ENCODE results near the gene SMYD3. TPM values are rescaled to one million over a fixed set of nuclear protein-coding genes. Genes with fewer than 3 reads are reported as not detected.

Gene SMYD3
- total and polyA plus RNA-seq, 2 donors (not counting 1 experiment from before 2014, with no cell fraction given) = 9.7 to 37.2 TPM

DNA sequence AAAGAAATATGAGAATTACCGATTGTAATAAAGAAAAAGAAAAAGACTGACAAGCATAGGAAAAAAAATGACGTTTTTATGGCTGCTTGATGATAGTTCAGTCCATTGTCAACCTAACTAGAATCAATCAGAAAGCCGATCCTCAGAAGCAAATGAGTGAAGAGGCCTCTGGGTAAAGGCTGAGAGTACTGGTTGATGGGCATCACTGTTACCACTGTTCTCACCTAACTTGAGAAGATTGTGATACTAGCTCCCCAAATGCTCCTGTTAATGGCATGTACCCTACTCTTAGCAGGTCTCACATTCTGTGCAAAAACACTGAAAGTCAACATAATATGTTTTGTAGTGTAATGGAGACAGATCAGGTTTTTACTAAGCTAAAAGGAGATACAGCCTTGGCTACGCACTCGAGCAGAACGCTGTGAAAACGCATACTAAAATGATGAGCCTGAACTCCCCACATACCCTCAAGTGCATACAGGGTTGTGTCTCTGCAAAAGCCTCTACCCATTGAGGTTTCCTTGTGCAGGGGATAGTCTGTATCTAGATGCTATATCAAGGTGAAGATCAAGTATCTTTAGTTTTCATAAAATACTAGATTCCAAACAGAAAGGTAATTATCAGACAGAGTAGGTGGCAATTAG lies 554.6 kb downstream of the SMYD3 start:
- DNase-seq (peak; percentile 11), ATAC-seq (ENCODE audit: low read depth) (no peak)
- WGBS (ENCODE audit: insufficient coverage) = no CpG with 5 or more reads among the region's 7 CpGs
- no peaks in the 10 kb centered on the region for H4K20me1 ChIP-seq (ENCODE audit: control insufficient read depth, insufficient read depth, low read length, poor library complexity, severe bottlenecking)
- peak overlapping the region; percentile 75 for H3K4me2 ChIP-seq (replicated peaks; ENCODE audit: low read depth, low read length, poor library complexity, severe bottlenecking)
- peak overlapping the region; percentile 80 for H2AFZ ChIP-seq (ENCODE audit: insufficient read depth, low read depth, low read length, poor library complexity, severe bottlenecking)
- peak overlapping the region; percentile 86 to 91 for H3K27ac ChIP-seq (ENCODE audit: low read length in 2 of 2)
- Mint-ChIP-seq H3K27me3 (no peaks in the 10 kb centered on the region), H3K4me3 (peak overlapping the region; percentile 86), H3K27ac (peak overlapping the region; percentile 95), H3K9me3 (ENCODE audit: insufficient read depth) (no peaks in the 10 kb centered on the region), H3K4me1 (peaks cover 40% of the 10 kb centered on the region)
- no peaks in the 10 kb centered on the region for H3K27me3 ChIP-seq (replicated peaks in 1 of 4; ENCODE audit: control extremely low read depth in 1 of 4, control insufficient read depth in 3 of 4, insufficient read depth in 4 of 4, low read length in 3 of 4)
- intact Hi-C loops (cut with micrococcal nuclease) = no loop called here
- H3K79me2 ChIP-seq (ENCODE audit: control insufficient read depth, insufficient read depth, low read length) = no peaks in the 10 kb centered on the region
- no peak for TF ChIP-seq EZH2 (IDR thresholded peaks at IDR 0.05; ENCODE audit: borderline replicate concordance, insufficient read depth, low read depth, low read length, poor library complexity, severe bottlenecking)
- TF ChIP-seq, protein P1, sequence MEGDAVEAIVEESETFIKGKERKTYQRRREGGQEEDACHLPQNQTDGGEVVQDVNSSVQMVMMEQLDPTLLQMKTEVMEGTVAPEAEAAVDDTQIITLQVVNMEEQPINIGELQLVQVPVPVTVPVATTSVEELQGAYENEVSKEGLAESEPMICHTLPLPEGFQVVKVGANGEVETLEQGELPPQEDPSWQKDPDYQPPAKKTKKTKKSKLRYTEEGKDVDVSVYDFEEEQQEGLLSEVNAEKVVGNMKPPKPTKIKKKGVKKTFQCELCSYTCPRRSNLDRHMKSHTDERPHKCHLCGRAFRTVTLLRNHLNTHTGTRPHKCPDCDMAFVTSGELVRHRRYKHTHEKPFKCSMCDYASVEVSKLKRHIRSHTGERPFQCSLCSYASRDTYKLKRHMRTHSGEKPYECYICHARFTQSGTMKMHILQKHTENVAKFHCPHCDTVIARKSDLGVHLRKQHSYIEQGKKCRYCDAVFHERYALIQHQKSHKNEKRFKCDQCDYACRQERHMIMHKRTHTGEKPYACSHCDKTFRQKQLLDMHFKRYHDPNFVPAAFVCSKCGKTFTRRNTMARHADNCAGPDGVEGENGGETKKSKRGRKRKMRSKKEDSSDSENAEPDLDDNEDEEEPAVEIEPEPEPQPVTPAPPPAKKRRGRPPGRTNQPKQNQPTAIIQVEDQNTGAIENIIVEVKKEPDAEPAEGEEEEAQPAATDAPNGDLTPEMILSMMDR (IDR thresholded peaks at IDR 0.05) = no peak
- ChIA-PET CTCF (interaction anchor here (0.7 to 1.7 kb wide), 2 partner anchors 51 to 796 kb away, joined by 3 to 4 read pairs; no protein-coding TSS in a partner anchor), POLR2A (no interaction called here)
- peak overlapping the region; percentile 15 for H3K9ac ChIP-seq (ENCODE audit: low read length)
- peak overlapping the region in 1 of 5 experiments; percentile 66 for H3K4me3 ChIP-seq (ENCODE audit: control extremely low read depth in 1 of 5, extremely low read depth in 1 of 5, insufficient read depth in 1 of 5, low read depth in 2 of 5, low read length in 4 of 5)
- H3K4me1 ChIP-seq (ENCODE audit: control insufficient read depth in 2 of 2, insufficient read depth in 2 of 2, low read length in 2 of 2) = peaks cover 25 to 34% of the 10 kb centered on the region in 2 donors
- no peaks in the 10 kb centered on the region for H3K36me3 ChIP-seq (replicated peaks in 1 of 2; ENCODE audit: control extremely low read depth in 1 of 2, control insufficient read depth in 1 of 2, extremely low read depth in 1 of 2, insufficient read depth in 2 of 2, low read length in 1 of 2)
- H3K9me3 ChIP-seq (ENCODE audit: control extremely low read depth in 1 of 3, control insufficient read depth in 2 of 3, insufficient read depth in 1 of 3, low read length in 2 of 3) = peaks cover 0 to 5% (median 0%) of the 10 kb centered on the region in 3 donors

DNA sequence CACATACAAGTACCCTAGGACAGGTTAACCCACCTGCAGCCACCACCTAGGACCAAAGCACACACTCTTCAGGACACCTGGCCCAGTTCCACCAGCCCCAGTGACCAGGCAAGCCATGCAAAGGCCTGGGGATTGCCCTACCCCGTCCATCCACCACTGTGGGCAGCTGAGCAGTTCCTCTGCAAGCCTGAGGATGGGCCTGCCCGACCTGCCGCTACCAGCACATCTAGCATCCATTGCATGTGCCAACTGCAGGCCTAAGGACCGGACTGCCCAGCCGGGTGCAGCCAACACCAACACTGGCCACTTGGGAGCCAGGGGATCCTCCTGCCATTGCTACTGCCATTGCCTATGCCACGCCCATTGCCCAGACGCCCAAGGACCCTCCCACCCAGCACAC lies 558.3 kb downstream of the SMYD3 start:
- H4K20me1 ChIP-seq (ENCODE audit: control insufficient read depth, insufficient read depth, low read length, poor library complexity, severe bottlenecking) = no peaks in the 10 kb centered on the region
- 92% methylated on average over 7 of the region's 7 CpGs for WGBS (ENCODE audit: insufficient coverage)
- no peak overlapping the region for H3K4me3 ChIP-seq (ENCODE audit: control extremely low read depth in 1 of 5, extremely low read depth in 1 of 5, insufficient read depth in 1 of 5, low read depth in 2 of 5, low read length in 4 of 5)
- H3K27ac ChIP-seq (ENCODE audit: low read length in 2 of 2) = no peak overlapping the region
- H3K27me3 ChIP-seq (replicated peaks in 1 of 4; ENCODE audit: control extremely low read depth in 1 of 4, control insufficient read depth in 3 of 4, insufficient read depth in 4 of 4, low read length in 3 of 4) = no peaks in the 10 kb centered on the region
- ChIA-PET CTCF (no interaction called here), POLR2A (no interaction called here)
- no peak overlapping the region for H3K27ac Mint-ChIP-seq
- intact Hi-C loops (cut with micrococcal nuclease) = no loop called here
- H3K9me3 Mint-ChIP-seq (ENCODE audit: insufficient read depth) = peaks cover 9% of the 10 kb centered on the region
- ATAC-seq (ENCODE audit: low read depth) (no peak), DNase-seq (no peak)
- peaks cover 8 to 10% of the 10 kb centered on the region in 2 donors for H3K4me1 ChIP-seq (ENCODE audit: control insufficient read depth in 2 of 2, insufficient read depth in 2 of 2, low read length in 2 of 2)
- H3K9ac ChIP-seq (ENCODE audit: low read length) = no peak overlapping the region
- H2AFZ ChIP-seq (ENCODE audit: insufficient read depth, low read depth, low read length, poor library complexity, severe bottlenecking) = no peak overlapping the region
- no peaks in the 10 kb centered on the region for H3K36me3 ChIP-seq (replicated peaks in 1 of 2; ENCODE audit: control extremely low read depth in 1 of 2, control insufficient read depth in 1 of 2, extremely low read depth in 1 of 2, insufficient read depth in 2 of 2, low read length in 1 of 2)
- H3K4me2 ChIP-seq (replicated peaks; ENCODE audit: low read depth, low read length, poor library complexity, severe bottlenecking) = no peak overlapping the region
- H3K4me3 Mint-ChIP-seq = no peak overlapping the region
- TF ChIP-seq, protein P1 (IDR thresholded peaks at IDR 0.05) = no peak
- TF ChIP-seq EZH2 (IDR thresholded peaks at IDR 0.05; ENCODE audit: borderline replicate concordance, insufficient read depth, low read depth, low read length, poor library complexity, severe bottlenecking) = no peak
- peaks cover 0 to 3% (median 2%) of the 10 kb centered on the region in 3 donors for H3K9me3 ChIP-seq (ENCODE audit: control extremely low read depth in 1 of 3, control insufficient read depth in 2 of 3, insufficient read depth in 1 of 3, low read length in 2 of 3)
- H3K27me3 Mint-ChIP-seq = no peaks in the 10 kb centered on the region
- no peaks in the 10 kb centered on the region for H3K79me2 ChIP-seq (ENCODE audit: control insufficient read depth, insufficient read depth, low read length)
- H3K4me1 Mint-ChIP-seq = peaks cover 28% of the 10 kb centered on the region
